Ishikawa (cell line): ENCODE data around the gene LIPE.

Experiments used
- CEBPB ChIP-seq: IDR thresholded peaks from 2 replicates; pipeline ENCODE4 v1.6.1; 2012
- CREB1 ChIP-seq: IDR thresholded peaks from 2 replicates; pipeline ENCODE4 v1.6.1; 2012; ENCODE audit warnings: low read depth
- EGR1 ChIP-seq: IDR thresholded peaks from 2 replicates; pipeline ENCODE4 v1.6.1; 2012
- EP300 ChIP-seq: IDR thresholded peaks from 2 replicates; pipeline ENCODE4 v1.6.1; 2012; ENCODE audit warnings: borderline replicate concordance
- FOXM1 ChIP-seq: IDR thresholded peaks from 2 replicates; pipeline ENCODE4 v1.6.1; 2012; ENCODE audit warnings: low read depth, borderline replicate concordance
- MAX ChIP-seq: IDR thresholded peaks from 2 replicates; pipeline ENCODE4 v1.6.1; 2012
- NFIC ChIP-seq: IDR thresholded peaks from 2 replicates; pipeline ENCODE4 v1.6.1; 2012
- REST ChIP-seq: IDR thresholded peaks from 2 replicates; pipeline ENCODE4 v1.6.1; 2012; ENCODE audit warnings: low read depth, mild to moderate bottlenecking
- TAF1 ChIP-seq: IDR thresholded peaks from 2 replicates; pipeline ENCODE4 v1.6.1; 2012; ENCODE audit warnings: low read depth, mild to moderate bottlenecking
- TCF12 ChIP-seq: IDR thresholded peaks from 2 replicates; pipeline ENCODE4 v1.6.1; 2012; ENCODE audit warnings: low read depth
- TEAD4 ChIP-seq: IDR thresholded peaks from 2 replicates; pipeline ENCODE4 v1.6.1; 2012
- USF1 ChIP-seq: IDR thresholded peaks from 2 replicates; pipeline ENCODE4 v1.6.1; 2012
- YY1 ChIP-seq: IDR thresholded peaks from 2 replicates; pipeline ENCODE4 v1.6.1; 2012; ENCODE audit warnings: low read depth
- ZBTB7A ChIP-seq: IDR thresholded peaks from 2 replicates; pipeline ENCODE4 v1.6.1; 2012; ENCODE audit warnings: low read depth

Gene LIPE

GRCh38 chr19:42366673-42367072, 60.5 kb downstream of the LIPE start:
- TF ChIP-seq MAX (no peak), TEAD4 (no peak)

- TF ChIP-seq CREB1 = no peak
- no peak for TF ChIP-seq MAX
- TF ChIP-seq TCF12 = no peak
- no peak for TF ChIP-seq REST
- TF ChIP-seq FOXM1 = no peak
- no peak for TF ChIP-seq TEAD4
These were observed 63.4 kb downstream of the LIPE start for GRCh38 chr19:42363614-42364346.

GRCh38 chr19:42362891-42363440, 64.2 kb downstream of the LIPE start:
- TF ChIP-seq CEBPB = no peak
- no peak for TF ChIP-seq EGR1
- TF ChIP-seq MAX = no peak
- TF ChIP-seq TCF12 = no peak
- TF ChIP-seq TAF1 = no peak
- TF ChIP-seq YY1 = no peak
- no peak for TF ChIP-seq EP300
- no peak for TF ChIP-seq USF1
- no peak for TF ChIP-seq NFIC
- TF ChIP-seq TEAD4 = no peak
- no peak for TF ChIP-seq REST

- TF ChIP-seq EGR1 = no peak
- no peak for TF ChIP-seq YY1
These were observed 64.8 kb downstream of the LIPE start for GRCh38 chr19:42362342-42362741.

GRCh38 chr19:42361545-42361910, 65.7 kb downstream of the LIPE start:
- TF ChIP-seq TEAD4 (no peak), EGR1 (no peak), CEBPB (no peak), ZBTB7A (no peak), NFIC (no peak), REST (no peak), TAF1 (no peak), USF1 (no peak), EP300 (no peak), FOXM1 (no peak), YY1 (no peak), MAX (no peak), TCF12 (no peak)
